Astrocyte (in vitro differentiated cells and primary cell): ENCODE data around the gene RUVBL1. TPM values are rescaled to one million over a fixed set of nuclear protein-coding genes. Genes with fewer than 3 reads are reported as not detected.

ENCODE experiments used
- DNase-seq: peaks from one replicate; pipeline ENCODE4 v3.0.0-alpha.2; 2010; ENCODE audit warnings: low read depth
- FAIRE-seq: peaks from 2 replicates; lab custom pipeline; 2011; peaks lifted over from hg19 to GRCh38; lab: Jason Lieb, UNC
- H2AFZ ChIP-seq: 2 replicates; pipeline ENCODE4 v1.6.0; 2012; ENCODE audit warnings: low read depth, low read length, inconsistent platforms
- H3K27ac ChIP-seq: 2 replicates; pipeline ENCODE4 v1.5.1; 2011; ENCODE audit warnings: low read depth, low read length, inconsistent platforms
- H3K27me3 ChIP-seq: 2 replicates; pipeline ENCODE4 v1.6.0; 2011; ENCODE audit warnings: low read length, inconsistent platforms; ENCODE audit not compliant: insufficient read depth
- H3K36me3 ChIP-seq: 2 replicates; pipeline ENCODE4 v1.5.1; 2011; ENCODE audit warnings: low read length, inconsistent platforms; ENCODE audit not compliant: insufficient read depth
- H3K4me1 ChIP-seq: 2 replicates; pipeline ENCODE4 v1.5.1; 2011; ENCODE audit warnings: low read length, inconsistent platforms; ENCODE audit not compliant: insufficient read depth
- H3K4me2 ChIP-seq: 2 replicates; pipeline ENCODE4 v1.6.0; 2012; ENCODE audit warnings: low read length, inconsistent platforms
- H3K4me3 ChIP-seq: 2 replicates; pipeline ENCODE4 v1.5.1; 2011; ENCODE audit warnings: low read depth, mild to moderate bottlenecking, low read length, inconsistent platforms; ENCODE audit not compliant: insufficient read depth
- H3K79me2 ChIP-seq: 2 replicates; pipeline ENCODE4 v1.6.0; 2012; ENCODE audit warnings: mild to moderate bottlenecking, low read length, inconsistent platforms; ENCODE audit not compliant: insufficient read depth
- H3K9ac ChIP-seq: 2 replicates; pipeline ENCODE4 v1.6.0; 2012; ENCODE audit warnings: mild to moderate bottlenecking, low read length, inconsistent platforms
- H3K9me3 ChIP-seq: 2 replicates; pipeline ENCODE4 v1.5.1; 2012; ENCODE audit warnings: low read depth, mild to moderate bottlenecking, low read length, inconsistent platforms; ENCODE audit not compliant: insufficient read depth
- H4K20me1 ChIP-seq: 2 replicates; pipeline ENCODE4 v1.6.0; 2012; ENCODE audit warnings: low read length, inconsistent platforms; ENCODE audit not compliant: insufficient read depth
- H3K27ac Mint-ChIP-seq: one replicate; pipeline ENCODE4 v1.8.0; 2021; ENCODE audit warnings: mild to moderate bottlenecking, mixed read lengths; ENCODE audit not compliant: unreplicated experiment
- H3K27me3 Mint-ChIP-seq: one replicate; pipeline ENCODE4 v1.8.0; 2021; ENCODE audit warnings: low read depth, mixed read lengths; ENCODE audit not compliant: unreplicated experiment
- H3K36me3 Mint-ChIP-seq: one replicate; pipeline ENCODE4 v1.8.0; 2021; ENCODE audit warnings: low read depth, mixed read lengths; ENCODE audit not compliant: unreplicated experiment
- H3K4me1 Mint-ChIP-seq: one replicate; pipeline ENCODE4 v1.8.0; 2021; ENCODE audit warnings: low read depth, mixed read lengths; ENCODE audit not compliant: unreplicated experiment
- H3K4me3 Mint-ChIP-seq: one replicate; pipeline ENCODE4 v1.8.0; 2021; ENCODE audit warnings: mild to moderate bottlenecking, moderate library complexity, mixed read lengths; ENCODE audit not compliant: unreplicated experiment
- H3K9me3 Mint-ChIP-seq: one replicate; pipeline ENCODE4 v1.8.0; 2021; ENCODE audit warnings: mild to moderate bottlenecking, mixed read lengths; ENCODE audit not compliant: unreplicated experiment
- CTCF ChIP-seq: IDR thresholded peaks from 2 replicates; pipeline ENCODE4 v1.5.1; 2011; ENCODE audit warnings: low read depth, mild to moderate bottlenecking, inconsistent platforms, low read length, moderate library complexity; ENCODE audit not compliant: insufficient read depth
- EZH2 ChIP-seq: IDR thresholded peaks from 2 replicates; pipeline ENCODE4 v1.6.1; 2012; ENCODE audit warnings: mild to moderate bottlenecking, low read length, inconsistent platforms; ENCODE audit not compliant: insufficient read depth
- total RNA-seq: library from RNA; stranded (reverse); gene quantifications from 2 replicates; pipeline ENCODE4 v1.2.1, GENCODE V29; 2021

Gene RUVBL1
- total RNA-seq, 1 donor from 2014 or later: 43.0 TPM

GRCh38 chr3:128073807-128074206 lies 49.8 kb downstream of the RUVBL1 start:
- Histone ChIP-seq H3K4me3 (no peak overlapping the region), H3K4me1 (peaks cover 24% of the 10 kb centered on the region), H4K20me1 (peaks cover 71% of the 10 kb centered on the region), H3K4me2 (no peak overlapping the region), H3K79me2 (peaks cover 38% of the 10 kb centered on the region), H3K36me3 (peaks cover 32% of the 10 kb centered on the region), H2AFZ (no peak overlapping the region), H3K27ac (no peak overlapping the region), H3K9ac (no peak overlapping the region), H3K9me3 (no peaks in the 10 kb centered on the region), H3K27me3 (no peaks in the 10 kb centered on the region)
- TF ChIP-seq CTCF (no peak), EZH2 (no peak)
- H3K4me3 Mint-ChIP-seq: no peak overlapping the region
- H3K9me3 Mint-ChIP-seq: no peaks in the 10 kb centered on the region
- H3K36me3 Mint-ChIP-seq: peaks cover 7% of the 10 kb centered on the region
- H3K27ac Mint-ChIP-seq: peak overlapping the region; percentile 34
- no peak for FAIRE-seq
- H3K4me1 Mint-ChIP-seq: peaks cover 4% of the 10 kb centered on the region
- no peak for DNase-seq
- H3K27me3 Mint-ChIP-seq: no peaks in the 10 kb centered on the region

DNA sequence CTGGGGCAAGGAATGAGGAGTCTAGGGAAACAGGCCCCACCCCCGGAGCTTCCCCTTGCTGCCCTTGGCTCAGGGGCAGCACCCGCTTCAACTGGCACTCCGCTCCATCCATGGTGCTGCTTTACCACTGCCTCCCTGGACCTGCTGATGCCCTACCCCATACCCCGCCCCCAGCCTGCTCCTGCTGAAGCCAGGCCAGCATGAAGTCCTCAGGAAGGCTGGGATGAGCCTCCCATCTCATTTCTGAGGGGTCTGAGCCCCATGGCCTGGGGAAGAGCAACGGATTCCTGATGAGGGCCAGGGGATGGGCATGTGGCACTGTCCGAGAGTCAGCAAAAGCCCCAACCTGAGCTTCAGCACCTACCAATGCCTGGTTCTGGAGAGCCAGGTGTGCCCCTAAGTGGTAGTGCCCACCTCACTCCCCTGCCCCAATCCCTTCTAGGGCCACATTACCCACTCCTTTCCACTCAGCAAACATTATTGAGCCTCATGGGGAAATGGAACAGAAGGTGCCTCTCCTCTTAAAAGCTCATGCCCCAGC lies 50.4 kb downstream of the RUVBL1 start:
- H3K27me3 ChIP-seq: no peaks in the 10 kb centered on the region
- H3K9me3 ChIP-seq: no peaks in the 10 kb centered on the region
- H3K9ac ChIP-seq: no peak overlapping the region
- no peak overlapping the region for H3K4me3 Mint-ChIP-seq
- peaks cover 44% of the 10 kb centered on the region for H3K79me2 ChIP-seq
- H3K4me3 ChIP-seq: no peak overlapping the region
- H3K4me2 ChIP-seq: no peak overlapping the region
- H3K27ac Mint-ChIP-seq: peak overlapping the region; percentile 34
- no peak for DNase-seq
- peaks cover 13% of the 10 kb centered on the region for H3K36me3 Mint-ChIP-seq
- no peak overlapping the region for H3K27ac ChIP-seq
- TF ChIP-seq EZH2: no peak
- no peak for TF ChIP-seq CTCF
- peaks cover 38% of the 10 kb centered on the region for H3K36me3 ChIP-seq
- no peaks in the 10 kb centered on the region for H3K27me3 Mint-ChIP-seq
- no peak overlapping the region for H2AFZ ChIP-seq
- H3K9me3 Mint-ChIP-seq: no peaks in the 10 kb centered on the region
- peaks cover 74% of the 10 kb centered on the region for H4K20me1 ChIP-seq
- peaks cover 24% of the 10 kb centered on the region for H3K4me1 ChIP-seq
- H3K4me1 Mint-ChIP-seq: peaks cover 2% of the 10 kb centered on the region
- no peak for FAIRE-seq

- Histone ChIP-seq H3K9me3 (no peaks in the 10 kb centered on the region), H3K79me2 (peaks cover 50% of the 10 kb centered on the region), H3K36me3 (peaks cover 44% of the 10 kb centered on the region), H3K27ac (no peak overlapping the region), H3K27me3 (no peaks in the 10 kb centered on the region), H4K20me1 (peaks cover 75% of the 10 kb centered on the region), H3K4me3 (no peak overlapping the region), H3K4me2 (no peak overlapping the region), H3K4me1 (peaks cover 24% of the 10 kb centered on the region), H3K9ac (no peak overlapping the region), H2AFZ (no peak overlapping the region)
- no peaks in the 10 kb centered on the region for H3K27me3 Mint-ChIP-seq
- H3K9me3 Mint-ChIP-seq: no peaks in the 10 kb centered on the region
- H3K36me3 Mint-ChIP-seq: peaks cover 16% of the 10 kb centered on the region
- no peak overlapping the region for H3K4me3 Mint-ChIP-seq
- H3K4me1 Mint-ChIP-seq: peaks cover 2% of the 10 kb centered on the region
- DNase-seq (no peak), FAIRE-seq (no peak)
- H3K27ac Mint-ChIP-seq: no peak overlapping the region
- TF ChIP-seq EZH2 (no peak), CTCF (no peak)
Measured at GRCh38 chr3:128072454-128073184, 51.0 kb downstream of the RUVBL1 start.
